Measurements from ENCODE around the gene CILP2.

Gene CILP2

GRCh38 chr19:19544257-19544953 is 6.3 kb downstream of the CILP2 start:
- DNase-seq (ENCODE audit: low read depth) = no peak

GRCh38 chr19:19544954-19545591 is 7.0 kb downstream of the CILP2 start:
- DNase-seq (ENCODE audit: low read depth) = no peak

- DNase-seq (ENCODE audit: low read depth) = no peak
Measured at GRCh38 chr19:19545707-19546106, 7.6 kb downstream of the CILP2 start.

- DNase-seq (ENCODE audit: low read depth) = no peak
Measured at GRCh38 chr19:19546751-19547162, 8.7 kb downstream of the CILP2 start.

- no peak for DNase-seq (ENCODE audit: low read depth)
Measured at GRCh38 chr19:19547674-19548336, 9.7 kb downstream of the CILP2 start.

- DNase-seq (ENCODE audit: low read depth) = no peak
Measured at GRCh38 chr19:19548915-19549759, 11.1 kb downstream of the CILP2 start.

GRCh38 chr19:19549804-19550464 is 11.9 kb downstream of the CILP2 start:
- DNase-seq (ENCODE audit: low read depth) = no peak

- DNase-seq (ENCODE audit: low read depth) = no peak
Measured at GRCh38 chr19:19550485-19550929, 12.4 kb downstream of the CILP2 start.

- DNase-seq (ENCODE audit: low read depth) = no peak
Measured at GRCh38 chr19:19550972-19551852, 13.1 kb downstream of the CILP2 start.

- no peak for DNase-seq (ENCODE audit: low read depth)
Measured at GRCh38 chr19:19551853-19552192, 13.8 kb downstream of the CILP2 start.

GRCh38 chr19:19552798-19553197 is 14.7 kb downstream of the CILP2 start:
- DNase-seq (ENCODE audit: low read depth) = no peak

GRCh38 chr19:19553670-19554069 is 15.6 kb downstream of the CILP2 start:
- no peak for DNase-seq (ENCODE audit: low read depth)

GRCh38 chr19:19554074-19555023 is 16.3 kb downstream of the CILP2 start:
- peak; percentile 58 for DNase-seq (ENCODE audit: low read depth)

GRCh38 chr19:19558055-19558454 is 20.0 kb downstream of the CILP2 start:
- no peak for DNase-seq (ENCODE audit: low read depth)

GRCh38 chr19:19558636-19559035 is 20.6 kb downstream of the CILP2 start:
- DNase-seq (ENCODE audit: low read depth) = no peak

- DNase-seq (ENCODE audit: low read depth) = no peak
Measured at GRCh38 chr19:19559931-19560330, 21.9 kb downstream of the CILP2 start.

- DNase-seq (ENCODE audit: low read depth) = no peak
Measured at GRCh38 chr19:19561946-19562664, 24.0 kb downstream of the CILP2 start.

GRCh38 chr19:19562665-19563347 is 24.7 kb downstream of the CILP2 start:
- DNase-seq (ENCODE audit: low read depth) = no peak

Measured in activated T-cell treated with anti-CD3 and anti-CD28 coated beads for 48 hours (primary cell).